Breast epithelium (tissue), 4 donors: Measurements from ENCODE around the gene SEC11A. TPM values are rescaled to one million over a fixed set of nuclear protein-coding genes. Genes with fewer than 3 reads are reported as not detected.
A peak's percentile ranks its signal among the peaks of the same experiment; 100 is the strongest.

ENCODE experiments used
- DNase-seq, 2 donors: peaks; one replicate each; pipeline ENCODE4 v3.0.0-alpha.2; 2019; ENCODE audit warnings: low spot score in 2 of 2
- H3K27ac ChIP-seq, 2 donors: fragments of 200-600 bp; sonication (generic) in 1 of 2; one replicate each; pipeline ENCODE4 v1.5.1; 2016 to 2019; ENCODE audit warnings: mild to moderate bottlenecking in 1 of 2
- H3K27me3 ChIP-seq, 2 donors: fragments of 200-600 bp; sonication (generic) in 1 of 2; one replicate each; pipeline versions ENCODE4 v1.5.1 to v1.6.0; 2017 to 2019; ENCODE audit warnings: control low read depth in 1 of 2, mild to moderate bottlenecking in 1 of 2
- H3K36me3 ChIP-seq: fragments of 200-600 bp; one replicate; pipeline ENCODE4 v1.5.1; 2019
- H3K4me1 ChIP-seq, 2 donors: fragments of 200-600 bp; sonication (generic); one replicate each; pipeline ENCODE4 v1.5.1; 2016 to 2019; ENCODE audit warnings: control low read depth in 1 of 2
- H3K4me3 ChIP-seq, 3 donors: fragments of 200-600 bp; sonication (generic); 1 replicate in 2 of 3; 2 replicates in 1 of 3; pipeline ENCODE4 v1.5.1; 2016 to 2019; ENCODE audit warnings: mild to moderate bottlenecking in 3 of 3, moderate library complexity in 2 of 3
- H3K9me3 ChIP-seq, 2 donors: fragments of 200-600 bp; sonication (generic) in 1 of 2; one replicate each; pipeline ENCODE4 v1.5.1; 2016 to 2019; ENCODE audit warnings: control low read depth in 1 of 2
- POLR2A ChIP-seq: fragments of 450-650 bp; IDR thresholded peaks from one replicate; pipeline ENCODE4 v1.6.1; 2016; ENCODE audit warnings: antibody characterized with exemption, mild to moderate bottlenecking, moderate library complexity
- POLR2AphosphoS5 ChIP-seq, 3 donors: sonication (generic); formaldehyde crosslinking; IDR thresholded peaks; one replicate each; pipeline ENCODE4 v1.6.1; 2017; ENCODE audit warnings: antibody characterized with exemption in 3 of 3
- intact Hi-C: fragments of 100-400 bp; cut with DNase I; formaldehyde crosslinking; loops from one replicate; pipeline ENCODE4 v1.15.1; 2023; ENCODE audit warnings: low total_unique reads
- total RNA-seq, 3 donors: library from RNA; depleted of rRNA; stranded (reverse); fragments of >200 nt; gene quantifications; one replicate each; pipeline ENCODE4 v1.1.0, GENCODE V29; 2016
- TF ChIP-seq, protein P1 (sequence below), 3 donors: fragments of 450-650 bp; IDR thresholded peaks; one replicate each; pipeline ENCODE4 v1.5.1; 2016 to 2017; ENCODE audit warnings: antibody characterized with exemption in 3 of 3, mild to moderate bottlenecking in 3 of 3, moderate library complexity in 3 of 3

The SEC11A gene
- total RNA-seq, 3 donors from 2014 or later, result 121 to 188 (median 122) TPM

DNA sequence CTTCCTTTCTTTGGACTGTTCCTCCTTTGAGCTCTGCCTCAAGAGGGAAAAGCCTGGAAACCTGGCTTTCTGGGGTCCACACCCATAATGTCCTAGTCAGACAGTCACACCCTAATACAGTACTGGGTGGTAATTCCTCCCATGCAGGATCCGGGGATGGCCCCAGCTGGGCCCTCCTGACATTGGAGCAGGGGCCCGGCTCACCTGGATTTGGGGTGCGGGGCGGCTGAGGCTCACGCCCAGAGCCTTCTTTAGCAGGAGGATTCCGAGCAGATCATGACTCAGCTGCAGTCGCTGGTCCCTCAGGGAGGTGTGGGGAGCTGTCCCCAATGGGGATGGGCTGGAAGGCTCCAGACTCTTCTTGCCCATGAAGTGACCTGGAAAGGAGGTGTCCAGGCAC, 59.0 kb downstream of the SEC11A start:
- H3K9me3 ChIP-seq, result no peaks in the 10 kb centered on the region
- no peak overlapping the region for H3K27ac ChIP-seq
- peak overlapping the region in 1 of 3 donors; percentile 76 for H3K4me3 ChIP-seq
- intact Hi-C loops, result no loop called here
- H3K36me3 ChIP-seq, result no peaks in the 10 kb centered on the region
- H3K4me1 ChIP-seq, result peaks cover 4 to 16% of the 10 kb centered on the region in 2 donors
- no peak for DNase-seq
- TF ChIP-seq POLR2A (no peak), POLR2AphosphoS5 (IDR thresholded peaks at IDR 0.05) (no peak)
- TF ChIP-seq, protein P1, sequence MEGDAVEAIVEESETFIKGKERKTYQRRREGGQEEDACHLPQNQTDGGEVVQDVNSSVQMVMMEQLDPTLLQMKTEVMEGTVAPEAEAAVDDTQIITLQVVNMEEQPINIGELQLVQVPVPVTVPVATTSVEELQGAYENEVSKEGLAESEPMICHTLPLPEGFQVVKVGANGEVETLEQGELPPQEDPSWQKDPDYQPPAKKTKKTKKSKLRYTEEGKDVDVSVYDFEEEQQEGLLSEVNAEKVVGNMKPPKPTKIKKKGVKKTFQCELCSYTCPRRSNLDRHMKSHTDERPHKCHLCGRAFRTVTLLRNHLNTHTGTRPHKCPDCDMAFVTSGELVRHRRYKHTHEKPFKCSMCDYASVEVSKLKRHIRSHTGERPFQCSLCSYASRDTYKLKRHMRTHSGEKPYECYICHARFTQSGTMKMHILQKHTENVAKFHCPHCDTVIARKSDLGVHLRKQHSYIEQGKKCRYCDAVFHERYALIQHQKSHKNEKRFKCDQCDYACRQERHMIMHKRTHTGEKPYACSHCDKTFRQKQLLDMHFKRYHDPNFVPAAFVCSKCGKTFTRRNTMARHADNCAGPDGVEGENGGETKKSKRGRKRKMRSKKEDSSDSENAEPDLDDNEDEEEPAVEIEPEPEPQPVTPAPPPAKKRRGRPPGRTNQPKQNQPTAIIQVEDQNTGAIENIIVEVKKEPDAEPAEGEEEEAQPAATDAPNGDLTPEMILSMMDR (IDR thresholded peaks at IDR 0.05), result no peak
- H3K27me3 ChIP-seq, result no peaks in the 10 kb centered on the region

DNA sequence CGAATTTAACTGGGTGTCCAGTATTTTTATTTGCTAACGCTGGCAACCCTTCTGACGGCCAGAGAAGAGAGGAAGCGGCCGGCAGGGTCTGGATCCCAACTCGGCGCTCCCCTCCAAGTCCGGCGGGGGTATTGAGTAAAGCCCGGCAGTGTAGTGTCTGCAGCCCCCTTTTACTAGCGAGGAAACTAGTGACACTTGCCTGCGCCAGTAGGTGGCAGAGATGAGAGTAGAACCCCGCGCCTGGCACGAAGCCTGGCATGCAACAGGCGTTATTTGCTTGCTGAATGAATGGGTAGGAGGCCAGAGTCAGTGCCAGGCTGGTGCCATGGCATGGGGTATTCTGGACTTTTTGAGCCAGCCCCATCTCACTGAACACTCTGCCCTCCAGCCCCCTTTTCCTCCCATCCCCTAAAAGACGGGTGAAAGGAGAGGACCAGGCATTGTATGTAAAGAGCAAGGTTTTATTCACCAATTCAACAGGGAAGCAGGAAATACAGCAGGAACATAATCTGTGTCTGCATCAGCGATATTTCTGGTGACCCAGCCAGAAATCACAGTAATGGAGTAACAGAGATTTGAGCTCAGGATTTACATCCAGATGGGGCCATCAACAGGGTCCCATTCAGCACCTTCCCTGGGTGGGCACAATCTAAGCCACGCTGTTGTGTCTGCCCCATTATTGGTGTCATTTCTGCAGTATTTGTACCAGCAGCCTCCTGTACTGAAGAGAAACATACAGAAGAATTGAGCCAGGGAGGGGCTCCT, 61.1 kb downstream of the SEC11A start:
- H3K4me3 ChIP-seq, result peak overlapping the region; percentile 68 to 95 (median 94)
- peaks cover 4 to 16% of the 10 kb centered on the region in 2 donors for H3K4me1 ChIP-seq
- peak; percentile 68 to 78 for DNase-seq
- intact Hi-C loops, result no loop called here
- no peaks in the 10 kb centered on the region for H3K9me3 ChIP-seq
- peak overlapping the region; percentile 92 to 96 for H3K27ac ChIP-seq
- H3K27me3 ChIP-seq, result no peaks in the 10 kb centered on the region
- TF ChIP-seq POLR2A, result no peak
- TF ChIP-seq, protein P1 (IDR thresholded peaks at IDR 0.05), result peak; percentile 13 to 63 (median 61)
- no peaks in the 10 kb centered on the region for H3K36me3 ChIP-seq

- Histone ChIP-seq H3K36me3 (no peaks in the 10 kb centered on the region), H3K4me1 (peaks cover 4 to 16% of the 10 kb centered on the region in 2 donors), H3K27ac (peak within 1 kb of the TSS; percentile 92 to 96), H3K9me3 (no peaks in the 10 kb centered on the region), H3K4me3 (peak within 1 kb of the TSS; percentile 68 to 95 (median 94)), H3K27me3 (no peaks in the 10 kb centered on the region)
- TF ChIP-seq POLR2AphosphoS5 (IDR thresholded peaks at IDR 0.05), result peak; percentile 81 to 90 (median 87)
- TF ChIP-seq, protein P1 (IDR thresholded peaks at IDR 0.05), result no peak
- peak; percentile 75 for TF ChIP-seq POLR2A
- DNase-seq, result peak; percentile 95 to 96
- intact Hi-C loops, result no loop called here
Observed at GRCh38 chr15:84653910-84654688, 61.8 kb downstream of the SEC11A start, which contains the start of gene WDR73. Gene WDR73 (minus strand): TSS chr15:84654283. CDS start chr15:84654274, 9 bp downstream.

- no peak for DNase-seq
- TF ChIP-seq, protein P1 (IDR thresholded peaks at IDR 0.05), result no peak
- Histone ChIP-seq H3K4me3 (peak overlapping the region; percentile 68 to 95 (median 94)), H3K27me3 (no peaks in the 10 kb centered on the region), H3K36me3 (no peaks in the 10 kb centered on the region), H3K9me3 (no peaks in the 10 kb centered on the region), H3K27ac (peak overlapping the region; percentile 92 to 96), H3K4me1 (peaks cover 4 to 16% of the 10 kb centered on the region in 2 donors)
- intact Hi-C loops, result no loop called here
Observed at GRCh38 chr15:84653584-84653909, 62.4 kb downstream of the SEC11A start.

DNA sequence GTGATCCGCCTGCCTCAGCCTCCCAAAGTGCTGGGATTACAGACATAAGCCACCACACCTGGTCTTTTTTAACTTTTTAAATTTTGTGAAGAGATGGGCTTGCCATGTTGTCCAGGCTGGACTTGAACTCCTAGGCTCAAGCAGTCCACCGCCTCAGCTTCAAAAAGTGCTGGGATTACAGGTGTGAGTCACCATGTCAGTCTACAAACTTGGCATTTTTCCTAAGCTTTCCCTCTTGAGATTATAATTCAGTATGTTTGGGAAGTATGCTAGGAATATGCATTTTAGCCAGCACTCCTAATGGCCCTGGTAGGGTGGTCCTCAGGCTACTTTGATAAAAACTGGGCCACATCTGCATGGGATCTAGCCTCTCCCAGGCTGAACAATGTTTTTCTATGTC, 66.2 kb downstream of the SEC11A start:
- DNase-seq, result no peak
- H3K4me3 ChIP-seq, result no peak overlapping the region
- H3K27ac ChIP-seq, result no peak overlapping the region
- peaks cover 15% of the 10 kb centered on the region for H3K36me3 ChIP-seq
- H3K27me3 ChIP-seq, result no peaks in the 10 kb centered on the region
- intact Hi-C loops, result no loop called here
- H3K4me1 ChIP-seq, result peaks cover 4 to 10% of the 10 kb centered on the region in 2 donors
- no peaks in the 10 kb centered on the region for H3K9me3 ChIP-seq
- TF ChIP-seq, protein P1 (IDR thresholded peaks at IDR 0.05), result no peak
- no peak for TF ChIP-seq POLR2AphosphoS5 (IDR thresholded peaks at IDR 0.05)
- TF ChIP-seq POLR2A, result no peak
